ENCODE results near the gene GDNF.
"Not testable (repeated sequence)": the region's sequence is repeated elsewhere in the genome, so short reads cannot be mapped to it uniquely, and the experiment has no call there.

The GDNF gene, protein sequence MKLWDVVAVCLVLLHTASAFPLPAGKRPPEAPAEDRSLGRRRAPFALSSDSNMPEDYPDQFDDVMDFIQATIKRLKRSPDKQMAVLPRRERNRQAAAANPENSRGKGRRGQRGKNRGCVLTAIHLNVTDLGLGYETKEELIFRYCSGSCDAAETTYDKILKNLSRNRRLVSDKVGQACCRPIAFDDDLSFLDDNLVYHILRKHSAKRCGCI

GRCh38 chr5:37839407-37840052, at the start of gene GDNF:
Gene GDNF (minus strand): TSS chr5:37840041. CDS start chr5:37834796, 5,245 bp downstream.
- no peak for DNase-seq

- DNase-seq: no peak
These were observed 48.6 kb upstream of the GDNF start for GRCh38 chr5:37888476-37888875.

DNA sequence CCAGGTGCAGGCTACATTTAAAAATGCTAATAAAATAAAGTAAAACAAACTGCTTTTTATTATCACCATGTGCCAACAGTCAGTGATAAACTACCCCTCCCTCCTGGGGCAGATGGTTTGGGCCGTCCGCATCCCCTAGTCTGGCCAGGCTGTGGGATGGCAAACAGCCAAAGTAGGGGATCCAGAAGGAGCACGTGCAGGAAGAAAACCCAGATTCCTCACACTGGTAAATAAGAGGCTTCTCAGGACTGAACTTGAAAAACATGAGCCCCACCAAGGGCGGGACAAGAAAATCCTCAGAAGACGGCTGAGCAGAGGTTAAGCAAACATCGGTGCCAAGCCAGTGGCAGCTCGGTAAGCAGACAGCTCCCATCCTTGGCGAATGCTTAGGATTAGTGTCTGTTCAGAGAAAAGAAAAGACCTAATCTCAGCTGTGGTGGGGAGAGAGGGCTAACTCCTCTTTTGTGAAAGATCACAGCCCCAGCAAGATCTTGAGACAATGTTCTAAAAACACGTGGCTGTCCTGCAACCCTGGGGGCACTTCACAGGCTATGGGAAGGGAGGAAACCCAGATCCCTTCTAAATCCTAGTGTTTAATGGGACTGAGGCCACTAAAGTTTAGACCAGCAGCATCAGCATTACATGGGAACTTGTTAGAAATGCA, 46.5 kb upstream of the GDNF start:
- DNase-seq: no peak

DNA sequence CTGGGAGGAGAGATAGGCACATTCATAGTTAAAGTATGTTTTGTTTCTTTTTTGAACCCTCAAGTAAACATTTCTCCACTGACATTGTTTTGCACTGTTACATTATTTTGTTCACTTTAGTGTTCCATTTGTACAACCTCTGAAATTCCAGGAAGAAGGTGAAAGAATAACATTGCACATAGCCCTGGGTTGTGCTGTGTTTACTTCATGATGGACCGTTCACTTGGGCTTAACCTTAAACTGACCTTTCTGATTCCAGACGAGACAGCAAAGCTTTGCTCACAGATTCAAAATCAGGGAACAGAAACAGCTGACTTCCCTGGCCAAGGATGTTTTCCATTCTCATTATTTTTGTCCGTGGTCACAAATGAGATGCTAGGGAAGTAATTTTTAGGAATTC, 42.8 kb upstream of the GDNF start:
- DNase-seq: no peak

GRCh38 chr5:37881359-37881758, 41.5 kb upstream of the GDNF start:
- no peak for DNase-seq

DNA sequence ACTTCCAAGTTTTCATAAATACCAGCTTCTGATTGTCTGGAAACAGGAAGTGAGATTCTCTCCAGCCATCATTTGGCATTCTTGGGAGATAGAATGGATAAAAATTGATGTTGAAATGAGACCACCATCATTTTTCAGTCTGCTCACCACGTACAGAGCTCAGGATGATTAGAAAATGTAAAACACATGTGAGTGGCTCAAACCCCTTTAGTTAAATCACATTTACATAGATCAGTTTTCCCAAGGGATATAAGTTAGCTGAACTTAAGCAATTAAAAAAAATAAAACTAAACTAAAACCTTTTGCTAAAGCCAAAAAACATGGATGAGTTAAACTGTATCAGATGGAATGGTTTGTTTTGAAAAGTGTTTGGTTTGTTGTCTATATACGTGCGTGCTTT, 37.1 kb upstream of the GDNF start:
- no peak for DNase-seq

- DNase-seq: no peak
These were observed 36.4 kb upstream of the GDNF start for GRCh38 chr5:37876245-37876644.

DNA sequence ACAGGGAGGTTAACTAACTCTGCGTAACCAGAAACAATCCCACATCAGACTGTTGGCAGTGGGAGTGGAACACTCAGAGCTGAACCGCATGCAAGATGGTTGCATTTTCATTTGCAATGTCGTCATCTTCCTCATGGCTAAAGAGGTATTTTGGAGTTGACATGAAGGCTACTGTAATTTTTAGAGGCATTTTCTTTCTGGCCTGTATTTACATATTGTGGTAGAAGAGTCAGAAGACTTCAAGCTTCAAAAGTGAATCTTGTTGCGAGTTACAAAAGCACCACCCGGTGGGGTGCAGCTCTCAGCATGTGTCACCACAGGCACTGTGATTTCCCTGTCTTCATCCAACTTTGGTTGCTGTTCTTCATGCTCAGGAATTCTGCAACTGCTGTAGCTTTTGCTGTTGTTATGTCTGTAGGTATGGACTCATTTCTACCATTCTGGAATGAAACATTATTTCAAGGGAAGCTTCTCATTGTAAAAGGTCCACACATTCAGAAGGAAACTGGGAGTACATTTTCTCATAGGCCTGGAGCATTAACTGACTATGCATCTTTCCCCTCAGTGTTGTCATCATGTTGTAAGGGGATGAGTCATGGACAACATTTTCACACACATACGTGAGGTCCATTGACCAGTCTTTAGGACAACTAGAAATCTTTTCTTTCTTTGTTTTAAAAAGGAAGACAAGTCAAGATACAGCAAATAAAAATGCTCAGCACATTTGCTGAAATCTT, 35.4 kb upstream of the GDNF start:
- DNase-seq: no peak

DNA sequence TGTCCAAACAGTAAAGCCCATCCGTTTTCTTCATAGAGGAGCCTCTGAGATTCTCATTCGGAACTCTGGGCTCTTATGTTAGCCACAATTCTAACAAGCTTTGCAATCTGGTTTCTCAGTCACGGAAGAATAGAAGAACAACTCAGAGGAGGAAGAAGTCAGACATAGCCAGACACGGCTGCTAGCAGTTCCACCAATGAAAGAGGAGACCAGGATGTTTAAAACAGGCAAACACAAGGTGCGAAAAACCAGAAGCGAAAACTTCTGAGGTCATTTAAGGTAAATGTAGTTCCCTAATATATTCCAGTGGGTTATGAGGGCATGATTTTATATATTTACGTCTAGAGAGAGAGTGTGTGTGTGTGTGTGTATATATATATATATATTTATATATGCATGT, 34.1 kb upstream of the GDNF start:
- DNase-seq: no peak

- no peak for DNase-seq
These were observed 31.4 kb upstream of the GDNF start for GRCh38 chr5:37871023-37871815.

- no peak for DNase-seq
These were observed 29.4 kb upstream of the GDNF start for GRCh38 chr5:37869216-37869615.

- no peak for DNase-seq
These were observed 27.8 kb upstream of the GDNF start for GRCh38 chr5:37867654-37868053.

DNA sequence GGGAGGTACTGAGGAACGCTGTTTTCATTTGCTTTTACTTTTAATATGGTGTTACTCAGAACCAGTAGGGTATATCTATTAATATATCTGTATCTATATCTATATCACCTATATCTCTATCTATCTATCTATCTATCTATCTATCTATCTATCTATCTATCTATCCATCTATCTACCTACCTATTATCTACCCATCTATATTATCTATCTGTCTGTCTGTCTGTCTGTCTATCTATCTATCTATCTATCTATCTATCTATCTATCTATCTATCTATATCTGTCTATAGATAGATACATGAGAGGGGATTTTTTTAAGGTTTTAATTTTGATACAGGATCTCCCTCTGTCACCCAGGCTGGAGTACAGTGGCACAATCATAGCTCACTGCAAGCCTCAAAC, 23.1 kb upstream of the GDNF start:
- not testable (repeated sequence) for DNase-seq

DNA sequence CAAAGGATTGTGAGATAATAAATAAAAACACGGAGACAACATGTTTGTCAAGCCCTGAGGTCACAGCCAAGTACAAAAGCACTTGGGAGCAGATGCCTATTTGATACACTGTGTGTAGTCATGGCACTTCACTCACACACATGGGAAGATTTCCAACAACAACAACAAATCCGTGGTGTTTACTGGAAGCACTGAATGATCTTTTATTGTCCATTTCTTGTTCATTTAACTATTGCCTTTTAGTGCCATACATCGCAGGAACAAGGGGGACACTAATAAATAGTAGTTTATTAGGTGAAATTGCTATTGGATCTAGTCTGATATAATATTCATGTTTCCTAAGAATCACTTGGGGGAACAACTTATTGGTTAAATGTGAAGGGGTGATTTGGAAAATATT, 20.4 kb upstream of the GDNF start:
- no peak for DNase-seq

DNA sequence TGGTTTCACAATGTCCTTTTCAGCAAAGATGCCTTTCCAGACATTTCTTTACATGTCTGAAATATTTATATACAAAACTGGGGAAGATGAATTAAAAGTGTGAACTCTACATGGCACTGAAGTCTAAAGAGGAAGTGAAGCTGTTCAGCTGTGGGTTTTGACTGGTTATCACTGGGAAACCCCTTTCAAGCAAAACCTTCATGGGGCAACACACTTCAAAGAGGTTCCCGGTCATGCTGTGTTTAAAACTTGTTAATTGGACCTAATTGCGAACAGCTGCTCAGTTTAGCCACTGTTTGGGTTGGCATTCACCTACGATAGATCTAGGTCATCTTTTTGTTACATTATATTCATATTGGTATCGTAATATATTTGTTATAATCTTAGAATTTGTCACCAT, 20.0 kb upstream of the GDNF start:
- DNase-seq: no peak

DNA sequence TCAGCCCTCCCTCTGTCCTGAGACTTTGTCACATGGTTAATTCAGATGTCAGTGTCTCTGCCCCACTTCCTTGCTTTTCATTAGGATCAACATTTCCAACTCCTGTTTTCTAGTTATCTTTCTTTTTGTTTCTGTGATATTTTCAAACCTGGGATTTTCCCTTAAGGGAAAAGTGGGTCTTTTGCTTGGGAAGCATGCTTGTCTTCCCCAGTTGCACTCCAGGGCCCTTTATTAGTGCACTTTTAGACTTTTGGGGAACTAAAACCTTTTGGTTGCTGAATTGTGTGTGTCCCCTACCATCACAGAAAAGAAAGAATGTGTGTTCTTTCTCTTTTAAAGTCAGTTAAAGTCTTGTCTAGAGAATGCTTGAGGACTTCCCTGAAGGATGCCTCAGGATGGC, 18.4 kb upstream of the GDNF start:
- DNase-seq: no peak

- DNase-seq: no peak
These were observed 17.9 kb upstream of the GDNF start for GRCh38 chr5:37857696-37858095.

DNA sequence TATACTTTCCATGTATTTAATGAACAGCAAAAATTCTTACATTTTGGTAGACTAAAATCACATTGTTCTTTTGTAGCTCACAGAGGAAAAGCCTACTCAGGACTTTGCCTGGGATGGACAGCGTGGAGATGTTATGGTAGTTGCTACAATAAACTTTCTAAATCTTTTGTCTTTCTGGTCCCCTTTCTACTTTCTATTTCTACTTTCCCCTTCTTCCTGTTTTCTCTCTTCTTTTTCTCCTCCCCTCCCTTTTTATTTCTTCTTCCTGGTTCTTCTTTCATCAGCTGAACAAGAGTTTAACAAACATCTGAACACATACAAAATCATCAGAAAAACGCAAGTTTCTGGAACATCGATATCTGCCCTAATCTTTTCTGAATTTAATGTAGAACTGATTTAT, 15.6 kb upstream of the GDNF start:
- DNase-seq: no peak

GRCh38 chr5:37851305-37851704, 11.5 kb upstream of the GDNF start:
- no peak for DNase-seq

GRCh38 chr5:37850226-37850865, 10.5 kb upstream of the GDNF start:
- no peak for DNase-seq

DNA sequence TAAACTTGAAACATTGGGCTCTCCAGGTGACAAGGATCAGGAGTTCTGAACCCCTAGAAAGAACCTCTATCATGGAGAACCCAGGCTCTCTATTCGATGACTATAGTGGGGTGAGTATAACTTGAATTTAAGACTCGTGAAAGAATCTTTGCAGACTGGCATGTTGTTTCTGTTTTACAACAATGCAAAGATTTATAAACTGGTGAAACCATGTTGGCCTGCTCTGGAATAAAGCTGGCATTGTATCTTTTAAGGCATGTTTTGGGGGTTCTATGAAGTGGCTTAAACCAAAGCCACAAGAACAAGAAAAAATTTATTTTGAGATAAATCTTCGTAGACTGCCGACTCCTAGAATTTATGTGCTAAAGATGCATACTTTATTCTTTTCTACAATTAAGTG, 9.8 kb upstream of the GDNF start:
- no peak for DNase-seq

DNA sequence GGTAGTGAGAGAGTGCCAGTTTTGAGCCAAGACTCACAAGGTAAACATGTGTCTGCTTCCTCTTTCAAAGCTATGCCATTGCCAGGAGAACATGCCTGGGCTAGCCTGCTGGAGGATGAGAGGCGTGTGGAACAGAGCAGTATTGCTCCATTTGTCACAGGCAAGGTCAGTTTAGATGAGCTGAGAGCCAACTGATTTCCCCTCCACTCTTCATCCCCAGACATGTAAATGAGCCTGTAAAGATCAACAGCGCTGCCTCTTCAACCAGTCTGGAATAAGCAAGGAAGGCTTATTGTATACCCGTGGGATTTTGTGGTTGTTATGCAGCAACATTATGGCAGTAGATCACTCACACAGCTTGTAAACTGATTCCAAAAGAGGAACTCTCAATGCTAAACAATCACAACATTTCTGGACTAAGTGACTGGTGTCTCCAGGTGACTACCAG, 8.2 kb upstream of the GDNF start:
- DNase-seq: no peak

All from activated CD4-positive, CD25-positive, alpha-beta regulatory T cell treated with anti-CD3 and anti-CD28 coated beads, Interleukin-2, amount 50 U/mL, for 72 hours (primary cell).